ENCODE results near the gene SYNE2.
"Not testable (repeated sequence)": the region's sequence is repeated elsewhere in the genome, so short reads cannot be mapped to it uniquely, and the experiment has no call there.

SYNE2 gene, protein sequence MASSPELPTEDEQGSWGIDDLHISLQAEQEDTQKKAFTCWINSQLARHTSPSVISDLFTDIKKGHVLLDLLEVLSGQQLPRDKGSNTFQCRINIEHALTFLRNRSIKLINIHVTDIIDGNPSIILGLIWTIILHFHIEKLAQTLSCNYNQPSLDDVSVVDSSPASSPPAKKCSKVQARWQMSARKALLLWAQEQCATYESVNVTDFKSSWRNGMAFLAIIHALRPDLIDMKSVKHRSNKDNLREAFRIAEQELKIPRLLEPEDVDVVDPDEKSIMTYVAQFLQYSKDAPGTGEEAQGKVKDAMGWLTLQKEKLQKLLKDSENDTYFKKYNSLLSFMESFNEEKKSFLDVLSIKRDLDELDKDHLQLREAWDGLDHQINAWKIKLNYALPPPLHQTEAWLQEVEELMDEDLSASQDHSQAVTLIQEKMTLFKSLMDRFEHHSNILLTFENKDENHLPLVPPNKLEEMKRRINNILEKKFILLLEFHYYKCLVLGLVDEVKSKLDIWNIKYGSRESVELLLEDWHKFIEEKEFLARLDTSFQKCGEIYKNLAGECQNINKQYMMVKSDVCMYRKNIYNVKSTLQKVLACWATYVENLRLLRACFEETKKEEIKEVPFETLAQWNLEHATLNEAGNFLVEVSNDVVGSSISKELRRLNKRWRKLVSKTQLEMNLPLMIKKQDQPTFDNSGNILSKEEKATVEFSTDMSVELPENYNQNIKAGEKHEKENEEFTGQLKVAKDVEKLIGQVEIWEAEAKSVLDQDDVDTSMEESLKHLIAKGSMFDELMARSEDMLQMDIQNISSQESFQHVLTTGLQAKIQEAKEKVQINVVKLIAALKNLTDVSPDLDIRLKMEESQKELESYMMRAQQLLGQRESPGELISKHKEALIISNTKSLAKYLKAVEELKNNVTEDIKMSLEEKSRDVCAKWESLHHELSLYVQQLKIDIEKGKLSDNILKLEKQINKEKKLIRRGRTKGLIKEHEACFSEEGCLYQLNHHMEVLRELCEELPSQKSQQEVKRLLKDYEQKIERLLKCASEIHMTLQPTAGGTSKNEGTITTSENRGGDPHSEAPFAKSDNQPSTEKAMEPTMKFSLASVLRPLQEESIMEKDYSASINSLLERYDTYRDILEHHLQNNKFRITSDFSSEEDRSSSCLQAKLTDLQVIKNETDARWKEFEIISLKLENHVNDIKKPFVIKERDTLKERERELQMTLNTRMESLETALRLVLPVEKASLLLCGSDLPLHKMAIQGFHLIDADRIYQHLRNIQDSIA (N-terminal part only)

DNA sequence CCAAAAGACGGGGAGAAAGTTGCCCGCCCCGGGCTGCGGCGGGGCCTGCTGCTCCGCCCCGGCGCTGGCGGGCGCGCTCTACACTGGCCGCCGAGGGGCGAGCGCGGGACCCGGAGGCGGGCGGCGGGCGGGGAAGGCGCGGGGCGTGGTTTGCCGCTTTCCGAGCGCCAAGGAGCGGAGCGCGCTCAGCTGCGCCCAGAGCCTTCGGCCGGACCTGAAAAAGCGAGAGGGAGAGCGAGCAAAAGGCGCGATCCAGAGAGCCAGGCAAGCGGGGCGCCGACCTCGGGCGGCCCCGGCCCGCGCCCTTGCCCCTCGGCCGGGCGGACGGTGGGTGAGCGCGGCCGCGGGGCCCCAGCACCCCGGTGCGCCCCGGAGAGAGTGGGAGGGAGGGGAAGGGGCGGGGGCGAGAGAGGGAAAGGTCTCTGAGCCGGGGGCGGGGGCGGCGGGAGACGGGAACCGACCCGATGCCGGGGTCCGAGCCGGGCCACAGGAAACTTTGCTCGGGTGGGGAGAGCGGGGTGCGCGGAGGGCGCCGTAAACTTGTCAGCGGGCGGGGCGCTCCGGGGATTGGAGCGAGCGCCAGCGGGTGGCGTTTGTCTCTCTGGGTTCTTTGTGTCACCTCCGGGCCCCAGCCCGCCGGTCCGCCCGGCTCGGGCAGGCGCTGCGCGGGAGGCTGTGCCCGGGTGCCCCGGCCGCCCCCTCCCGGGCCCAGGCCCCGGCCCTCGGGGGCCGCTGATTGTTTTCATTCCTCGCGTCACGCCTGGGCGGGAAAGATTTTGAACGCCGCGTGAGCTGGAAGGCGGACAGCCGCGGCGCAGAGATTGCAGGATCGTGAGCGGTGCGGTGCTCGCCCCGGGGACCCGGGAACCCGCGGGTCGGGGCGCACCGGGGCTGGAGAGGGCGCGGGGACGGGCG lies at the start of gene SYNE2:
Gene SYNE2, plus strand, starts transcription at position 188 of the 915 bp plus-strand sequence. CDS start 56,145 bp downstream, outside the sequence.
- no peak within 1 kb of the TSS for H3K4me3 ChIP-seq (ENCODE audit: low read depth, low read length)
- DNase-seq (ENCODE audit: low read depth) = peak; percentile 59
- no peak for TF ChIP-seq POLR2A (IDR thresholded peaks at IDR 0.05; ENCODE audit: extremely low read depth, insufficient read length)
- TF ChIP-seq, protein P1, sequence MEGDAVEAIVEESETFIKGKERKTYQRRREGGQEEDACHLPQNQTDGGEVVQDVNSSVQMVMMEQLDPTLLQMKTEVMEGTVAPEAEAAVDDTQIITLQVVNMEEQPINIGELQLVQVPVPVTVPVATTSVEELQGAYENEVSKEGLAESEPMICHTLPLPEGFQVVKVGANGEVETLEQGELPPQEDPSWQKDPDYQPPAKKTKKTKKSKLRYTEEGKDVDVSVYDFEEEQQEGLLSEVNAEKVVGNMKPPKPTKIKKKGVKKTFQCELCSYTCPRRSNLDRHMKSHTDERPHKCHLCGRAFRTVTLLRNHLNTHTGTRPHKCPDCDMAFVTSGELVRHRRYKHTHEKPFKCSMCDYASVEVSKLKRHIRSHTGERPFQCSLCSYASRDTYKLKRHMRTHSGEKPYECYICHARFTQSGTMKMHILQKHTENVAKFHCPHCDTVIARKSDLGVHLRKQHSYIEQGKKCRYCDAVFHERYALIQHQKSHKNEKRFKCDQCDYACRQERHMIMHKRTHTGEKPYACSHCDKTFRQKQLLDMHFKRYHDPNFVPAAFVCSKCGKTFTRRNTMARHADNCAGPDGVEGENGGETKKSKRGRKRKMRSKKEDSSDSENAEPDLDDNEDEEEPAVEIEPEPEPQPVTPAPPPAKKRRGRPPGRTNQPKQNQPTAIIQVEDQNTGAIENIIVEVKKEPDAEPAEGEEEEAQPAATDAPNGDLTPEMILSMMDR (IDR thresholded peaks at IDR 0.05; ENCODE audit: low read depth, low read length) = no peak
- TF ChIP-seq MYC (IDR thresholded peaks at IDR 0.05; ENCODE audit: low read depth, low read length) = no peak
- TF ChIP-seq, protein P2, sequence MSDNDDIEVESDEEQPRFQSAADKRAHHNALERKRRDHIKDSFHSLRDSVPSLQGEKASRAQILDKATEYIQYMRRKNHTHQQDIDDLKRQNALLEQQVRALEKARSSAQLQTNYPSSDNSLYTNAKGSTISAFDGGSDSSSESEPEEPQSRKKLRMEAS (IDR thresholded peaks at IDR 0.05; ENCODE audit: low read depth, low read length) = no peak

DNA sequence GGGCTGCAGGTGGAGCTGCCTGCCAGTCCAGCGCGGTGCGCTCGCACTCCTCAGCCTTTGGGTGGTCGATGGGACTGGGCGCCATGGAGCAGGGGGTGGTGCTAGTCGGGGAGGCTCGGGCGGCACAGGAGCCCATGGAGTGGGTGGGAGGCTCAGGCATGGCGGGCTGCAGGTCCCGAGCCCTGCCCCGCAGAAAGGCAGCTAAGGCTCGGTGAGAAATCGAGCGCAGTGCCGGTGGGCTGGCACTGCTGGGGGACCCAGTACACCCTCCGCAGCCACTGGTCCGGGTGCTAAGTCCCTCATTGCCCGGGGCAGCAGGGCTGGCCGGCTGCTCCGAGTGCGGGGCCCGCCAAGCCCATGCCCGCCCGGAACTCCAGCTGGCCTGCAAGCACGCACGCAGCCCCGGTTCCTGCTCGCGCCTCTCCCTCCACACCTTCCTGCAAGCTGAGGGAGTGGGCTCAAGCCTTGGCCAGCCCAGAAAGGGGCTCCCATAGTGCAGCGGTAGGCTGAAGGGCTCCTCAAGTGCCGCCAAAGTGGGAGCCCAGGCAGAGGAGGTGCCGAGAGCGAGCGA lies 49.5 kb upstream of the SYNE2 start:
- not testable (repeated sequence) for H3K4me3 ChIP-seq (ENCODE audit: low read depth, low read length)

DNA sequence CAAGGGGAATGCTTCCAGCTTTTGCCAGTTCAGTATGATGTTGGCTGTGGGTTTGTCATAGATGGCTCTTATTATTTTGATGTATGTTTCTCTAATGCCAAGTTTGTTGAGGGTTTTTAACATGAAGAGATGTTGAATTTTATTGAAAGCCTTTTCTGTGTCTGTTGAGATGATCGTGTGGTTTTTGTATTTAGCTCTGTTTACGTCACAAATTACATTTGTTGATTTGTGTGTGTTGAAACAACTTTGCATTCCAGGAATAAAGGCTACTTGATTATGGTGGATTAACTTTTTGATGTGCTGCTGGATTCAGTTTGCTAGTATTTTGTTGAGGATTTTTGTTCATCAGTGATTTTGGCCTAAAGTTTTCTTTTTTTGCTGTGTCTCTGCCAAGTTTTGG lies 46.7 kb upstream of the SYNE2 start:
- H3K4me3 ChIP-seq (ENCODE audit: low read depth, low read length); DNase-seq (ENCODE audit: low read depth): not testable (repeated sequence)

More for the DNA sequence above, 49.5 kb upstream of the SYNE2 start:
- DNase-seq (ENCODE audit: low read depth) = not testable (repeated sequence)

DNA sequence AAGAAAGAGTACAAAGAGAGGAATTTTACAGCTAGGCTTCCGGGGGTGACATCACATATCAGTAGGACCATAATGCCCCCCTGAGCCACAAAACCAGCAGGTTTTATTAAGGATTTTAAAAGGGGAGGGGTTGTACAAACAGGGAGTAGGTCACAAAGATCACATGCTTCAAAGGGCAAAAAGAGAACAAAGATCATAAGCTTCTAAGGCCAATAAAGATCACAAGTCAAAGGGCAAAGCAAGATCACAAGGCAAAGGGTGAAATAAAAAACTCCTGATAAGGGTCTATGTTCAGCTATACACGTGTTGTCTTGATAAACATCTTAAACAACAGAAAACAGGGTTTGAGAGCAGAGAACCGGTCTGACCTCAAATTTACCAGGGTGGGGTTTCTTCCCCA lies 41.1 kb upstream of the SYNE2 start:
- DNase-seq (ENCODE audit: low read depth); H3K4me3 ChIP-seq (ENCODE audit: low read depth, low read length): not testable (repeated sequence)

DNA sequence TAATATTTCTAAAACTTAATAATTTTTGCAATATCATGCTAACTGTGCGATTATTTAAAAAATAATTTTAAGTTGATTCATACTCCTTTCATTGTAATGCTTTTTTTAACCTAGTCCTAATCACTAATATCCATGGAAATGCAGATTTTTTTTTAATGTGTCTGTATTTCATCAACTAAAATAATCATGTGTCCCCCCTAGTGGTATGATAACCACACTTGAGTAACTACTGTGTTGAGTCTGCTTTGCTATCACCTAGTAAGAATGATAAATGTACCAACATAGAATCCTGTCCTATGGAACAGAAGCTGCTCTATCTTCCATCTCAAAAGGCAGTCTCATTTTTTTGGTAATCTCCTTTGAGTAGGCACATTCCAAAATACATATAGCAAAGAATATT lies 19.1 kb upstream of the SYNE2 start:
- TF ChIP-seq, protein P1 (IDR thresholded peaks at IDR 0.05; ENCODE audit: low read depth, low read length) = no peak
- TF ChIP-seq, protein P2 (IDR thresholded peaks at IDR 0.05; ENCODE audit: low read depth, low read length) = no peak
- TF ChIP-seq MYC (IDR thresholded peaks at IDR 0.05; ENCODE audit: low read depth, low read length) = no peak
- DNase-seq (ENCODE audit: low read depth) = no peak
- H3K4me3 ChIP-seq (ENCODE audit: low read depth, low read length) = no peak overlapping the region

DNA sequence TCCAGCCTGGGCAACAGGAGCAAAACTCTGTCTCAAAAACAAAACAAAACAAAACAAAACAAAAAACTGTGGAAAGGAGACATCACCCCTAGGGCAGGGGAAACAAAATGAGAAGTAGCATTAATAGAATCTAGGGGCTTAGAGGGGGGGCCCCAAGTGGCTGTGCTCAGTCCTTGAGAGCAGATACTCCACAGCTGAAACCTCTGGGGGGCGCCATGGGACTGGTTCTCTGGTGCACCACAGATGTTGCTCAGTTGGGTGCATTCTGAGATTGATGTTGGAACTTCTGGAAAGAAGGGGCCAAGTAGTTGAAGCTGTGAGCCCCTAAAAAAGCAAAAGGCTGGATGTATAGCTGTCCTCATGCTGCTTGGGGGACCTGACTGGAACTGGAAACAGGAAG lies 11.8 kb upstream of the SYNE2 start:
- DNase-seq (ENCODE audit: low read depth) = no peak
- TF ChIP-seq POLR2A (IDR thresholded peaks at IDR 0.05; ENCODE audit: extremely low read depth, insufficient read length) (no peak), MYC (IDR thresholded peaks at IDR 0.05; ENCODE audit: low read depth, low read length) (no peak)
- TF ChIP-seq, protein P2 (IDR thresholded peaks at IDR 0.05; ENCODE audit: low read depth, low read length) = no peak
- TF ChIP-seq, protein P1 (IDR thresholded peaks at IDR 0.05; ENCODE audit: low read depth, low read length) = no peak
- H3K4me3 ChIP-seq (ENCODE audit: low read depth, low read length) = no peak overlapping the region

Data from NB4 (cell line).